ENCODE data around the gene CLCN4. TPM values are rescaled to one million over a fixed set of nuclear protein-coding genes. Genes with fewer than 3 reads are reported as not detected.

Gene CLCN4
- total and polyA plus RNA-seq, 10 of the 15 experiments (the other 5 are each of a cell fraction or from before 2014, with no cell fraction given) = 0.90 to 6.9 (median 2.9) TPM

DNA sequence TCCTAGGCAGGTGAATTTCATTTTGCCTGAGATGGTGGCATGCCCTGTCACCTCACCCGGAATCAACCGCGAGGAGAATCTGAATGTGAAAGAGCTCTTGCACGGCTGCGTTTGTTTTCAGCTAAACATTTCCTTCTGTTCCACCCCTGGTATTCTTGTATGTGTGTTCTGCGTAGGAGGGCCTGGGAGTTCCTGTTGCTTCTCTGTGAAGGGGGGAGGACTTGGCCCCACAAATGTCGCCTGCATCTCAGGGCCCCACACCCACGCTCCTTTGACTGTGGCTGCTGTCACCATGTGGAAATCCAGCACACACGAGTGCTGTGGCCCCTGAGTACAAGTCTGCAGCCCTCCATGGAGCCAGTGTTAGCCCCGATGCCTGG is 45.8 kb upstream of the CLCN4 start (continued):
- TF ChIP-seq PRDM15 (CRISPR knock-in tag; IDR thresholded peaks at IDR 0.05) (no peak), MYC (IDR thresholded peaks at IDR 0.05; ENCODE audit: insufficient read depth, insufficient read length, insufficient replicate concordance, low read length, severe bottlenecking) (no peak), NFXL1 (IDR thresholded peaks at IDR 0.05; ENCODE audit: borderline replicate concordance) (no peak), NFYB (IDR thresholded peaks at IDR 0.05; ENCODE audit: insufficient read depth, low read depth, low read length) (no peak), LARP7 (IDR thresholded peaks at IDR 0.05) (no peak; the same call in 1 of the 2 replicates), CREB1 (IDR thresholded peaks at IDR 0.05; ENCODE audit: low read depth) (peak; percentile 14; the same call in 1 of the 2 replicates), GABPA (IDR thresholded peaks at IDR 0.05; ENCODE audit: low read depth) (no peak), ETV6 (conservative IDR thresholded peaks at IDR 0.05 in 1 of 2, IDR thresholded peaks at IDR 0.05 in 1 of 2; ENCODE audit: borderline replicate concordance in 1 of 2, low read depth in 1 of 2) (peak in 1 of 2 experiments; percentile 56; a peak in 1 of 4 replicates), SRF (IDR thresholded peaks at IDR 0.05; ENCODE audit: low read depth in 2 of 2, low read length in 2 of 2) (no peak), JUND (IDR thresholded peaks at IDR 0.05; ENCODE audit: low read depth, low read length) (no peak), MLLT1 (IDR thresholded peaks at IDR 0.05) (no peak), FOS (IDR thresholded peaks at IDR 0.05; ENCODE audit: borderline replicate concordance, extremely low read depth, insufficient read length) (no peak), DPF2 (IDR thresholded peaks at IDR 0.05) (no peak), MAX (IDR thresholded peaks at IDR 0.05; ENCODE audit: low read depth, low read length) (peak; percentile 31; the same call in 1 of the 2 replicates)
- TF ChIP-seq, protein P1, sequence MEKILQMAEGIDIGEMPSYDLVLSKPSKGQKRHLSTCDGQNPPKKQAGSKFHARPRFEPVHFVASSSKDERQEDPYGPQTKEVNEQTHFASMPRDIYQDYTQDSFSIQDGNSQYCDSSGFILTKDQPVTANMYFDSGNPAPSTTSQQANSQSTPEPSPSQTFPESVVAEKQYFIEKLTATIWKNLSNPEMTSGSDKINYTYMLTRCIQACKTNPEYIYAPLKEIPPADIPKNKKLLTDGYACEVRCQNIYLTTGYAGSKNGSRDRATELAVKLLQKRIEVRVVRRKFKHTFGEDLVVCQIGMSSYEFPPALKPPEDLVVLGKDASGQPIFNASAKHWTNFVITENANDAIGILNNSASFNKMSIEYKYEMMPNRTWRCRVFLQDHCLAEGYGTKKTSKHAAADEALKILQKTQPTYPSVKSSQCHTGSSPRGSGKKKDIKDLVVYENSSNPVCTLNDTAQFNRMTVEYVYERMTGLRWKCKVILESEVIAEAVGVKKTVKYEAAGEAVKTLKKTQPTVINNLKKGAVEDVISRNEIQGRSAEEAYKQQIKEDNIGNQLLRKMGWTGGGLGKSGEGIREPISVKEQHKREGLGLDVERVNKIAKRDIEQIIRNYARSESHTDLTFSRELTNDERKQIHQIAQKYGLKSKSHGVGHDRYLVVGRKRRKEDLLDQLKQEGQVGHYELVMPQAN (conservative IDR thresholded peaks at IDR 0.05) = no peak

All from GM12878 (cell line).